ENCODE results near the gene EID2.
A peak's percentile ranks its signal among the peaks of the same experiment; 100 is the strongest.

The EID2 gene

DNA sequence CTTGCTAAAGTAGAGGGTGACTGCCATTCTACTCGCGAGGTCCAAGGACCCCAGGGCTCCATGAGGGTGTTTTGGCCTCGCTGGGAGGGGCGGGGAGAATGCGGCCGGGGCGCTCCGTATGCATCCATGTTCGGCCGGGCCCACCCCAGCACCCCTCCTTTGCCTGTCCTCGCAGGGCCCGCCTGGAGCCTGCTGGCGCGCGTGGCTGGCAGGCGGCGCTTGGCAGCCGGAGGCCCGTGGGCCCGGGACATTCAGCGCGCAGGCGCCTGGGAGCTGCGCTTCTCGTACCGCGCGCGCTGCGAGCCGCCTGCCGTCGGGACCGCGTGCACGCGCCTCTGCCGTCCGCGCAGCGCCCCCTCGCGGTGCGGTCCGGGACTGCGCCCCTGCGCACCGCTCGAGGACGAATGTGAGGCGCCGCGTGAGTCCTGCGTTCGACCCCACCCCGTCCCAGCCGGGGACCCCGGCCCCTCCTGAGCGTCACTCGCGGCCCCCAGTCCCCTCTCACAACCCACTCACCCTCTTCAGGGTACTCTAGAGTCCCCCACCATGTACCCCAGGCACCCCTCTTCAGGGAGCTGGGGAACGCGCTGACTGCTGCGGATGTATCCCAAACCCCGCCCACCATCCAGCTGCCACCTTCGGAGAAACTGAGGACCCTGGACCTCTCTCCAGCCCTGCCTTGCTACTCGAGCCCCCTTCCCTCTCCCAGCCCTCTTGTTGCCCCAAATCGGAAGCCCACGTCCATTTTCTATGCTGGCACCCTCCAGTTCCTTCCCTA is 37.1 kb downstream of the EID2 start:
- peak; percentile 63 to 77 for DNase-seq (ENCODE audit: low read depth in 2 of 2)

DNA sequence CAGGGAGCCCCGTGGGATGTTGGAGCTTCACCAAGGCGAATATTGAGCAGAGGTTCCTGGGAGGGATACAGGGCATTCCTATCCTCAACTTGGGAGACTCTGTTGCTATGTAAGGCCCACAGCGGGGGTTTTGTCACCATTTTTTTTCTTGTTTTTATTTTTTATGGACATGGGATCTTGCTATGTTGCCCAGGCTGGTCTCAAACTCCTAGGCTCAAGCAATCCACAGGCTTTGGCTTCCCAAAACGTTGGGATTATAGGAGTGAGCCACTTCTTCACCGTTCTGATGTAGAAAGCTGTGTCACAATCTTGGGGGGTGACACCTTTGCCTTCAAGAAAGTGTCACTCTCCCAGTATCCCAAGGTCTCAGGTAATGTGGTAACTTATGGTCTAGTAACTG is 38.6 kb downstream of the EID2 start:
- no peak for DNase-seq (ENCODE audit: low read depth in 2 of 2)

DNA sequence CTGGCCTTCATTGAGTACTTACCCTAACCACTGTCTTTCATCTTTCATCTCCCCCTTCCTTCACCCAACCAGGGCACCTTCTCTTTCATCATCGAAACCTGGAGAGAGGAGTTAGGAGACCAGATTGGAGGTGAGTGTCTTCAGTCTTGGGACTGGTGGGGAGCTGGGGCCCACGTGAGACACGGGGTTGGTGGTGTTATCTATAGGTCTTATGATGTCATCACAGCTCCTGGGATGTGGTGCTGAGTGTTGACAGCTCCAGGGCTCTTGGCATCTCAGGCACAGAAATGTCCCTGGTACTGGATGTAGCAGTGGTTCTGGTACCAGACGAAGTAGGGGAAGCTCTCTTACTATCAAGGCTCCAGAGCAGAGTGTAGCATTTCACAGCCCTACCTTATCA is 39.4 kb downstream of the EID2 start:
- DNase-seq (ENCODE audit: low read depth in 2 of 2), result no peak

DNA sequence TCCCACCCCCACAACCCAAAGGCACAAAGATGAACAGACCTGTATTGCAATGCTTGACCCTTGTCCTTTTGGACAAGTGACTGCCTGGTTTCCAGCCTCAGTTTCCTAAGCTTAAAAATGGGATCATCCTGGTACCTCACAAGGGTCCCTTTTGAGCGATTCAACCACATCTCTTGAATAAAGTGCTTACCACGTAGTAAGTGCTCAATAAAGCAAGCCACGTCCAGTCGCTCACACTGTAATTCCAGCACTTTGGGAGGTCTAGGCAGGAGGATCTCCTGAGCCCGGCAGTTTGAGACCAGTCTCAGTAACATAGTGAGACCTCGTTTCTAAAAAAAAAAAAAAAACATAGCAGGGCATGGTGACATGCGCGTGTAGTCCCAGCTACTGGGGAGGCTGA is 40.0 kb downstream of the EID2 start:
- no peak for DNase-seq (ENCODE audit: low read depth in 2 of 2)

DNA sequence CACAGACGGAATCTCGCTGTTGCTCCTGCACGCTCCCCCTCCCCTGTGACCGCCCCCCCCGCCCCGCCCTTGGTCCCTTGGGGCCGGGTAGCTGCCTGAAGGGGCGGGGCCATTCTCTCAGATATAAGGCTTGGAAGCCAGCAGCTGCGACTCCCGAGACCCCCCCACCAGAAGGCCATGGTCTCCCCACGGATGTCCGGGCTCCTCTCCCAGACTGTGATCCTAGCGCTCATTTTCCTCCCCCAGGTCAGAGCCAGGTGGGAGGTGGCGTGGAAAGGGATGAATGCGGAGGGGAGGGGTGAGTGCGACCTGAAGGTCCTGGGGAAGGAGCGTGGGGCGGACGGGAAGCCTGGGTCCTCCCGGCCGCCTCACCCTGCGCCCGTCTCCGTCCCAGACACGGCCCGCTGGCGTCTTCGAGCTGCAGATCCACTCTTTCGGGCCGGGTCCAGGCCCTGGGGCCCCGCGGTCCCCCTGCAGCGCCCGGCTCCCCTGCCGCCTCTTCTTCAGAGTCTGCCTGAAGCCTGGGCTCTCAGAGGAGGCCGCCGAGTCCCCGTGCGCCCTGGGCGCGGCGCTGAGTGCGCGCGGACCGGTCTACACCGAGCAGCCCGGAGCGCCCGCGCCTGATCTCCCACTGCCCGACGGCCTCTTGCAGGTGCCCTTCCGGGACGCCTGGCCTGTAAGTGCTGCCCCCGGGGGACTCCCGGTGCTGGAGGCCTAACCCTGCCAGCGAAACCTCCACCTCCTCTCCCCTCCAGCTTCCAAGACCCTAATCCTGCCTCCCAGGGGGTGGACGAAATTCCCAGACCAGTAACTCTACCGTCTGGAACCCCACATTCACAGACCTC is 40.9 kb downstream of the EID2 start, which contains the start of gene DLL3:
DLL3 (plus strand) TSS at position 150 of the 845 bp plus-strand sequence; CDS start at position 178, 28 bp downstream.
- no peak for DNase-seq (ENCODE audit: low read depth in 2 of 2)

DNA sequence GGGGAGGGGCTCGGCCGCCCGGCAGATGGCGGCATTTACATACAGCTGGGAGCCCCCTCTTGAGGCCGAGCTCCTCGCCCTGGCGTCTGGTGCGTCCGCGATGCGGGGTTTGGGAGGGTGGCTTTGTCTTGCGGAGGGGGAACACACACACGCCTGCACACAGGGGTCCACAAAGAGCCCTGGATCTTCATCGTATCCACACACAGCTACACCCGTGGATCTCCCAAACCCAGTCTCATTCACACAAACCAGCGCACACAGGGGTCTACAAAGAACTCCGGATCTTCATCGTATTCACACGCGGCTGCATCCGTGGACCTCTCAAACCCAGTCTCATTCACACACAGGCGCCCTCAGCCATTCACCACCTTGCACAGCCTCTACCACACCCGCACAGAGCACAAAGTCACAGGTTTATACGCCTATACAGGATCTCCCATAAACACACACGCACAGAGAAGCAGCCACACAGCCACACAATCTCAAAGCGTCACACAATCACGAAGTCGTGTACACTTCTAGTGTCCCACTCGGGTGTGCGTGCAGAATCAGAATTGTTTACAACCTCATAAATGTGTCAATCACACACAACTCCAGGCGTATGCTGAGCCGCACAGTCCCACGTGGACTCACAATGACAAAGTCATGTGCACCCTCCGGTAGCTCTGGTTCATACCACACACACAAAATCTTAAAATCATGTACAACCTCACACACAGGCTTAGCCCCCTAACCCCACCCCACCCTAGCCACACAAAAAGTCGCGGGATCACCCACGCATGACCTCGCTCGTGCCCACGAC is 41.8 kb downstream of the EID2 start:
- no peak for DNase-seq (ENCODE audit: low read depth in 2 of 2)

DNA sequence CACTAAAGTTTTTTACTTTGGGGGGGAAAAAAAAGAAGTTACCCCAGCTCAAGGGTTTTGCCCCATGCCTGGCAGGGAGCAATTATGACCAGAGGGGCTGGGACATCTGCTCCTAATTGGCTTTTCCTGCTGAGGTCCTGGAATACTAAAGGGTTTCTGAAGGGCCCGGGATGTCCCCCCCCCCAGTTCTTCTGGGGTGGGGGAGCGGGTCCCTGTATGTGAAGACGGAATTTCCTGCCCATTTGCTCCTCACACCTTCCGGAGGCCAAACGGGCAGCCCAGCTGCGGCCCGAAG is 42.3 kb downstream of the EID2 start:
- no peak for DNase-seq (ENCODE audit: low read depth in 2 of 2)

DNA sequence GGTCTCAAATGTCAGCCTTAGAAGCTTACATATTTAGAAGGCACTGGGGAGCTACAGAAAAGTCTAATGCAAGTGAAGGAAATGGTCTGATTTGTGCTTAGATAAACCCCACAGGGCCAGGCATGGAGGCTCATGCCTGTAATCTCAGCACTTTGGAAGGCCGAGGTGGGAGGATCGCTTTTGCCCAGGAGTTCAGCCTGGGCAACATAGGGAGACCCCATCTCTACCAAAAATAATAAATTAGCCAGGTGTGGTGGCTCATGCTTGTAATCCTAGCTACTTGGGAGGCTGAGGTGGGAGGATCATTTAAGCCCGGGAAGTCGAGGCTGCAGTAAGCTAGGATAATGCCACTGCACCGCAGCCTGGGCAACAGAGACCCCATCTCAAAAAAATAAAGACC is 43.9 kb downstream of the EID2 start:
- DNase-seq (ENCODE audit: low read depth in 2 of 2), result no peak

DNA sequence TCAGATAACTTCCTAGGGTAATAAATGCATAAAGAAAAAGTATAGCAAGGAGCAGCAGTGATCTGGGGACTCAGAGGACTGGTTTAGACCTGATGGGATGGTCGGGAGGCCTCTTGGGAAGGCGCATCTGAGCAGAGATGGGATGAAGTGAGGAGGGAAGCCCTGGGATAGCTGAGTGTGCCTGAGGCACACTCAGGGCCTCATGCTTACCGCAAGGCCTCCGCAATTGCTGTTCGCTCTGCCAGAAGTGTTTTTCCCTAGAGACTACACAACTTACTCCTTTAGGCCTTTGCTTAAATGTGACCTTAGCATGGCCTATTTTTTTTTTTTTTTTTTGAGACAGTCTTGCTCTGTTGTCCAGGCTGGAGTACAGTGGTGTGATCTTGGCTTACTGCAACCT is 45.3 kb downstream of the EID2 start:
- no peak for DNase-seq (ENCODE audit: low read depth in 2 of 2)

DNA sequence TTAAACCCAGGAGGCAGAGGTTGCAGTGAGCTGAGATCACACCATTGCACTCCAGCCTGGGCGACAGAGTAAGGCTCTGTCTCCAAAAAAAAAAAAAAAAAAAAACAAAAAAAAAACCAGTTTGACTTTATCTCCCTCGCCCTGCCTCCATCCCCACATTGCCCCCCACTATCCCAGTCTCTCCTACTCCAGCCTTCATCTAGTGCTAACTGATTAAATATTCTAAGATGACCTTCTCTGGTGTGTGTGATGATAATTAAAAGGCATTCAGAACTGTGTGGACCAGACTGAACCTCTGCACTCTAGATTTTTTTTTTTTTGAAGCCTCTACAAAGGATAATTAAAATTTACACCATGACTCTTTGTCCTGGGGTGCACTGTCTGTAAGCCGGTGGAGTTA is 47.2 kb downstream of the EID2 start:
- DNase-seq (ENCODE audit: low read depth in 2 of 2), result no peak

DNA sequence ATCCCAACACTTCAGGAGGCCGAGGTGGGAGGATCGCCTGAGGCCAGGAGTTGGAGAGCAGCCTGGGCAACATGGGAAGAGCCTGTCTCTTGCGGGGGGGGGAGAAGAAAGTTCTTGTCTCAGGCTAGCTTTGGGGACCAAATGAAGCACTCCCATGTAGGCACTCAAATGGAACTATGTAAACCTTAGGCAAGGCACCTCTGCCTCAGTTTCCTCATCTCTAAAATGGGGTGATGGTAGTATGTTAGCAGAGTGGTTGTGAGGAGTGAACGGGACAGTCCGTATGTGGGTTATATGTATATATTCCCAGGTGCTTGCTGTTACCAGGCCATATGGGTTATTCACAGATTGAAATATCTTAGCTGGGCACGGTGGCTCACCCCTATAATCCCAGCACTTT is 47.7 kb downstream of the EID2 start:
- DNase-seq (ENCODE audit: low read depth in 2 of 2), result no peak

DNA sequence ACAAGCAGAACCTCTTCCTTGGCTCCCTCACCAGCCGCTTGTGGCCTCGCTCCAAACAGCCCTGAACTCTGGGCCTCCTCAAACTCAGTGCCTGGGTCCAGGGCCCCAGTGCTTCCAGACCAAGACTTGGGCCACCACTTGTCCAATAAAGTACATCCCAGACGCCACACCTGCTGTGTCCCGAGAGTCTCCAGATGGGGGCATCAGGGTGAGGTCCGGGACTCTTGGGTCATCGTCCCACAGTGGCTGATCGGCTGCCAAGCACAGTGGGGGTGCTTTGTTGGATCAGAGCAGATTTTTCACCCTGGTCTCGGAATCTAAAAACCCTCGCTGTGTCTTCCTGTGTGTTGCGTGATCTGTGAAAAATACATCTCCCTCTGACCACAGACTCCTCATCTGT is 50.2 kb downstream of the EID2 start:
- no peak for DNase-seq (ENCODE audit: low read depth in 2 of 2)
